Measurements from ENCODE around the gene ATP6V0A4.

ATP6V0A4 gene

DNA sequence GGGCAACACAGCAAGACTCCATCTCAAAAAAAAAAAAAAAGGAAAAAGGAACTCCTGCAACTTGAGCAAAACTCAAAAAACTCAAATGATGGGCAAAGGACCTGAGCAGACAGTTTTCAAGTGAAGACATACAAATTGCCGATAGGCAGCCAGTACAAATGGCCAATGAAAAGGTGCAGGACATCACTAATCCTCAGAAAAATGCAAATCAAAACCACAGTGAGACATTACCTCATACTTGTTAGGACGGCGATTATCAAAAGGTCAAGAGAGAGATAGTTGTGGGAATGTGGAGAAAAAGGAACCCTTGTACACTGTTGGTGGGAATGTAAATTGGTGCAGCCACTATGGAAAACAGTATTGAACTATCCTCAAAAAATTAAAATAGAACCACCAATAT is 113.7 kb downstream of the ATP6V0A4 start:
- TF ChIP-seq, protein P1, sequence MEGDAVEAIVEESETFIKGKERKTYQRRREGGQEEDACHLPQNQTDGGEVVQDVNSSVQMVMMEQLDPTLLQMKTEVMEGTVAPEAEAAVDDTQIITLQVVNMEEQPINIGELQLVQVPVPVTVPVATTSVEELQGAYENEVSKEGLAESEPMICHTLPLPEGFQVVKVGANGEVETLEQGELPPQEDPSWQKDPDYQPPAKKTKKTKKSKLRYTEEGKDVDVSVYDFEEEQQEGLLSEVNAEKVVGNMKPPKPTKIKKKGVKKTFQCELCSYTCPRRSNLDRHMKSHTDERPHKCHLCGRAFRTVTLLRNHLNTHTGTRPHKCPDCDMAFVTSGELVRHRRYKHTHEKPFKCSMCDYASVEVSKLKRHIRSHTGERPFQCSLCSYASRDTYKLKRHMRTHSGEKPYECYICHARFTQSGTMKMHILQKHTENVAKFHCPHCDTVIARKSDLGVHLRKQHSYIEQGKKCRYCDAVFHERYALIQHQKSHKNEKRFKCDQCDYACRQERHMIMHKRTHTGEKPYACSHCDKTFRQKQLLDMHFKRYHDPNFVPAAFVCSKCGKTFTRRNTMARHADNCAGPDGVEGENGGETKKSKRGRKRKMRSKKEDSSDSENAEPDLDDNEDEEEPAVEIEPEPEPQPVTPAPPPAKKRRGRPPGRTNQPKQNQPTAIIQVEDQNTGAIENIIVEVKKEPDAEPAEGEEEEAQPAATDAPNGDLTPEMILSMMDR (conservative IDR thresholded peaks at IDR 0.05) = no peak
- H3K27ac ChIP-seq = no peak overlapping the region

DNA sequence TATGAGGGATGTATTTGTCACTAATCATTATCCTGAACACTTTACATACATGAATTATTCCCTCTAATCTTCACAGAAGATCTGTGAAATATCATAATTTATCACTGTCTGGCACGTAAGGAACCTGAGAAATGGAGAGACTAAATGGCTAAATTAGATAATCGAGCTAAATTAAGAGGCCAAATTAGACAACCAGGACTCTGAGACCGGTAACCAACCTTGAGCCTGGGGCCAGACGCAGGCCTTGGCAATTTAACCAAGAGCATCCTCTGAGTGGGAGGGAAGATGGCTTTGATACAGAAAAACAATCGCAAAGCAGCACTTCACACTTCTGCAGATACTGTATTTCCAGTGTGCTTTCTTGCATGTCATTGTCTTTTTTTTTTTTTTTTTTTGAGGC is 118.2 kb downstream of the ATP6V0A4 start:
- TF ChIP-seq, protein P1 (conservative IDR thresholded peaks at IDR 0.05) = no peak
- H3K27ac ChIP-seq = no peak overlapping the region

- TF ChIP-seq, protein P1 (conservative IDR thresholded peaks at IDR 0.05) = no peak
- H3K27ac ChIP-seq = no peak overlapping the region
Measured at GRCh38 chr7:138670594-138670993, 127.4 kb downstream of the ATP6V0A4 start.

DNA sequence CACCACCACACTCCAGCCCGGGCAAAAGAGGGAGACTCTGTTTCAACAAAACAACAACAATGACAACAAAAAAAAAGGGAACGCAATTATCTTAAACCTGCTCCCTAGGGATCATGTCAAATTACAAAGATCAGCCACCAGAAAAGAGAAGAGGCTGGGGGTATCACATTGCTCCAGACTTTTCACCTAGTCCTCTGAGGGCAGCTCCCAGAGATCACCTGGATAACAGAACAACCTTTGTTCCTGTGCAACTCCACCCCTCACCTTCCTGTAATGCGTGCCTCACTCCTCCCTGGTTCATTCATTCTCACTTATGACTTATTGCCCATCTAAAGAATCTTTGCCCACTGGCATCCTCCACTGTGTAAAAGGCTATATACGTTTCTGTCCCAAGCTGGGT is 128.6 kb downstream of the ATP6V0A4 start:
- TF ChIP-seq, protein P1 (conservative IDR thresholded peaks at IDR 0.05) = no peak

DNA sequence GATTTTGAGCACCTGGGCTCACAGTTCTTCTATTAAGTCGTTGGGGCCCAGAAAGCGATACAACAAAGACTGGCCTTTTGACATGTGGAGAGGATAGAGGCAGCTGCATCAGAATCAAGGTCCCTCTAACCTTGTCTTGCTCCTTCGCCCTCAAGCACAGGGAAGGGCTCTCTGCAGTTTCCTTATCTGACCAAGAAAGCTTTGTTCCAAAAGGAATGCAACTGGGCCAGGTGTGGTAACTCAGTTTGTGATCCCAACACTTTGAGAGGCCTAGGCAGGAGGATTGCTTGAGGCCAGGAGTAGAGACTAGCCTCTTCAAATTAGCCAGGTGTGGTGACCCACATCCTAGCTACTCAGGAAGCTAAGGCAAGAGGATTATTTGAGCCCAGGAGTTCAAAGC is 129.1 kb downstream of the ATP6V0A4 start:
- TF ChIP-seq, protein P1 (conservative IDR thresholded peaks at IDR 0.05) = no peak
- H3K27ac ChIP-seq = no peak overlapping the region

More for the DNA sequence above, 128.6 kb downstream of the ATP6V0A4 start:
- no peak overlapping the region for H3K27ac ChIP-seq

GRCh38 chr7:138668229-138668596 is 129.8 kb downstream of the ATP6V0A4 start:
- no peak overlapping the region for H3K27ac ChIP-seq
- TF ChIP-seq, protein P1 (conservative IDR thresholded peaks at IDR 0.05) = no peak

DNA sequence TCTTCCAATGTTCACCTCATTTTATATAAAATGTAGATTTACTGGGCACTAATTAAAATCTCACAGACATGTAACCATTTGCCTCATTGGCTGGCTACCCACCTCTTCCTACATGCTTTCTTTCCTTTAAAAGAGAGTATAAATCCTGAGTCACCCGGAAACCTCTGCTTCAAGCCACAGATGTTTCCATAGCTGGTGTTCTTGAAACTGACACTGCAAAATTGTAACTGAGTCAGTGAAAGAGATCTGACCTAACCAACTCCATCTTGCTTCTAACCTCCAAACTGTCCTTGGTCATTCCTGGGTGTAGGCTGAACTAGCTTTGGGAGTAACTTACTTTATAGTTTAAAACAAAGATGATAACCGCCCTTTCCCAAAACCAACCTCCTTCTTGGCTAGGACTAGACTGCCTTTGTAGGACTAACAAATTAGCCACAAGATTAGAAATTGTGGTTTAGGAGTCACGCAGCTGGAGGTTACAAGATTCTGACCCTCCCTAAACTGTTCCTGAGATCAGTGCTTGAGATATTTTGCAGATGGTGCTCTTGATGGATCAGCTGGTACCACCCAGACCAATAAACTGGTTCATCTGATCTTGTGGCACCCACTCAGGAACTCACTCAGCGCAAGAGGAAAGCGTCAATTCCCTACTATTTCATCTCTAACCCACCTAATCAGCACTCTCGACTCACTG is 130.3 kb downstream of the ATP6V0A4 start:
- TF ChIP-seq, protein P1 (conservative IDR thresholded peaks at IDR 0.05) = no peak
- H3K27ac ChIP-seq = no peak overlapping the region
